ENCODE measurements around the gene PPM1M.

- TF ChIP-seq CTCF (IDR thresholded peaks at IDR 0.05; ENCODE audit: poor library complexity) (peak; percentile 35), EZH2 (IDR thresholded peaks at IDR 0.05; ENCODE audit: borderline replicate concordance) (no peak), EZH2phosphoT487 (IDR thresholded peaks at IDR 0.05; ENCODE audit: low read depth, severe bottlenecking, unreplicated experiment) (no peak)
Measured at GRCh38 chr3:52238761-52239701, 6.5 kb upstream of the PPM1M start, which contains the start of gene TWF2.
